HEK293T (cell line): Measurements from ENCODE around the gene SERTAD2.

Source experiments
- CTCF ChIA-PET: fragments of 350-600 bp; formaldehyde crosslinking; extraction: SDS; loops from one replicate; lab custom pipeline; 2021; ENCODE audit warnings: antibody characterized with exemption, inconsistent platforms; lab: Yijun Ruan, JAX
- POLR2A ChIA-PET: fragments of 350-600 bp; formaldehyde crosslinking; extraction: SDS; loops from one replicate; lab custom pipeline; 2020; ENCODE audit warnings: antibody characterized with exemption, inconsistent platforms; lab: Yijun Ruan, JAX
- DNase-seq: peaks from one replicate; pipeline ENCODE4 v3.0.0; 2012; ENCODE audit warnings: mixed read lengths; ENCODE audit errors: extremely low spot score
- ARNT ChIP-seq: fragments of 450-650 bp; IDR thresholded peaks from 2 replicates; pipeline ENCODE4 v1.6.1; 2017; ENCODE audit warnings: mild to moderate bottlenecking
- BHLHE40 ChIP-seq: fragments of 450-650 bp; IDR thresholded peaks from 2 replicates; pipeline ENCODE4 v1.6.1; 2016; ENCODE audit warnings: mild to moderate bottlenecking, moderate library complexity, borderline replicate concordance
- CTBP1 ChIP-seq: fragments of 450-650 bp; IDR thresholded peaks from 2 replicates; pipeline ENCODE4 v1.6.1; 2016; ENCODE audit warnings: borderline replicate concordance
- ELF4 ChIP-seq: fragments of 450-650 bp; IDR thresholded peaks from 2 replicates; pipeline ENCODE4 v1.6.1; 2017; ENCODE audit warnings: antibody characterized with exemption
- FOXA1 ChIP-seq: fragments of 450-650 bp; IDR thresholded peaks from 2 replicates; pipeline ENCODE4 v1.6.1; 2016; ENCODE audit warnings: mild to moderate bottlenecking
- FOXK2 ChIP-seq: fragments of 450-650 bp; IDR thresholded peaks from 2 replicates; pipeline ENCODE4 v1.6.1; 2016; ENCODE audit warnings: mild to moderate bottlenecking
- FOXM1 ChIP-seq: fragments of 450-650 bp; IDR thresholded peaks from 2 replicates; pipeline ENCODE4 v1.6.1; 2017; ENCODE audit warnings: mild to moderate bottlenecking, borderline replicate concordance
- HDGF ChIP-seq: fragments of 450-650 bp; IDR thresholded peaks from 2 replicates; pipeline ENCODE4 v1.6.1; 2017; ENCODE audit warnings: antibody characterized with exemption, borderline replicate concordance
- L3MBTL2 ChIP-seq: fragments of 450-650 bp; conservative IDR thresholded peaks from 2 replicates; pipeline ENCODE4 v1.6.1; 2016; ENCODE audit warnings: mild to moderate bottlenecking
- LEF1 ChIP-seq: fragments of 450-650 bp; IDR thresholded peaks from 2 replicates; pipeline ENCODE4 v1.6.1; 2017; ENCODE audit warnings: mild to moderate bottlenecking, borderline replicate concordance
- NFRKB ChIP-seq: fragments of 450-650 bp; IDR thresholded peaks from 2 replicates; pipeline ENCODE4 v1.6.1; 2016; ENCODE audit warnings: mild to moderate bottlenecking, moderate library complexity
- PKNOX1 ChIP-seq: fragments of 450-650 bp; IDR thresholded peaks from 2 replicates; pipeline ENCODE4 v1.6.1; 2016
- SP1 ChIP-seq: fragments of 450-650 bp; IDR thresholded peaks from 2 replicates; pipeline ENCODE4 v1.6.1; 2017
- SUZ12 ChIP-seq: fragments of 450-650 bp; IDR thresholded peaks from 2 replicates; pipeline ENCODE4 v1.6.1; 2016; ENCODE audit warnings: mild to moderate bottlenecking
- TARDBP ChIP-seq: fragments of 450-650 bp; IDR thresholded peaks from 2 replicates; pipeline ENCODE4 v1.6.1; 2016
- ZNF384 ChIP-seq: fragments of 450-650 bp; IDR thresholded peaks from 2 replicates; pipeline ENCODE4 v1.6.1; 2016

Gene SERTAD2

GRCh38 chr2:64595397-64596176, 58.1 kb downstream of the SERTAD2 start:
- DNase-seq, result no peak
- ChIA-PET CTCF (interaction anchor here (0.6 to 0.7 kb wide), 3 partner anchors 264 to 351 kb away, joined by 3 to 6 read pairs (median 3); no protein-coding TSS in a partner anchor), POLR2A (no interaction called here)
- no peak for TF ChIP-seq SP1
- no peak for TF ChIP-seq PKNOX1
- no peak for TF ChIP-seq ARNT
- TF ChIP-seq L3MBTL2, result no peak
- TF ChIP-seq HDGF, result no peak
- TF ChIP-seq FOXM1, result no peak

- TF ChIP-seq FOXM1, result no peak
- no peak for TF ChIP-seq ZNF384
- TF ChIP-seq BHLHE40, result no peak
- TF ChIP-seq TARDBP, result no peak
- TF ChIP-seq SP1, result no peak
- ChIA-PET POLR2A (no interaction called here), CTCF (interaction anchor here (0.6 to 0.7 kb wide), 3 partner anchors 262 to 352 kb away, joined by 3 to 6 read pairs (median 3); no protein-coding TSS in a partner anchor)
- no peak for DNase-seq
These were observed 59.3 kb downstream of the SERTAD2 start for GRCh38 chr2:64594226-64594989.

- no peak for DNase-seq
- ChIA-PET CTCF (no interaction called here), POLR2A (no interaction called here)
- TF ChIP-seq BHLHE40 (no peak), FOXA1 (no peak), FOXK2 (no peak), CTBP1 (no peak), ELF4 (no peak), LEF1 (no peak), NFRKB (no peak), FOXM1 (no peak), TARDBP (no peak), SUZ12 (no peak), ZNF384 (no peak), SP1 (no peak), PKNOX1 (no peak), HDGF (no peak), ARNT (no peak), L3MBTL2 (no peak)
These were observed 60.6 kb downstream of the SERTAD2 start for GRCh38 chr2:64593035-64593655.

- CTCF ChIA-PET, result no interaction called here
- POLR2A ChIA-PET, result no interaction called here
These were observed 62.5 kb downstream of the SERTAD2 start for GRCh38 chr2:64591188-64591587.

GRCh38 chr2:64587561-64587960, 66.2 kb downstream of the SERTAD2 start:
- ChIA-PET POLR2A (interaction anchor here (0.8 kb wide), 1 partner anchor 257 kb away, joined by 3 read pairs; no protein-coding TSS in a partner anchor), CTCF (interaction anchor here (0.6 to 1.3 kb wide), 4 partner anchors 36 to 257 kb away, joined by 3 to 9 read pairs (median 4); no protein-coding TSS in a partner anchor)
- DNase-seq, result no peak
- no peak for TF ChIP-seq FOXM1
- TF ChIP-seq FOXA1, result no peak
- TF ChIP-seq LEF1, result no peak
- no peak for TF ChIP-seq PKNOX1
- no peak for TF ChIP-seq HDGF
- no peak for TF ChIP-seq L3MBTL2
- no peak for TF ChIP-seq BHLHE40
- no peak for TF ChIP-seq TARDBP
- TF ChIP-seq ELF4, result no peak
- TF ChIP-seq FOXK2, result no peak

More at GRCh38 chr2:64591188-64591587, 62.5 kb downstream of the SERTAD2 start:
- DNase-seq, result no peak
- TF ChIP-seq ARNT (no peak), HDGF (no peak), SP1 (no peak), NFRKB (no peak), LEF1 (no peak), BHLHE40 (no peak), SUZ12 (no peak), FOXA1 (no peak), PKNOX1 (no peak), FOXK2 (no peak), CTBP1 (no peak), TARDBP (no peak), L3MBTL2 (no peak), ZNF384 (no peak), ELF4 (no peak), FOXM1 (no peak)
